Measurements from ENCODE around the gene SLC35D1.

The SLC35D1 gene

DNA sequence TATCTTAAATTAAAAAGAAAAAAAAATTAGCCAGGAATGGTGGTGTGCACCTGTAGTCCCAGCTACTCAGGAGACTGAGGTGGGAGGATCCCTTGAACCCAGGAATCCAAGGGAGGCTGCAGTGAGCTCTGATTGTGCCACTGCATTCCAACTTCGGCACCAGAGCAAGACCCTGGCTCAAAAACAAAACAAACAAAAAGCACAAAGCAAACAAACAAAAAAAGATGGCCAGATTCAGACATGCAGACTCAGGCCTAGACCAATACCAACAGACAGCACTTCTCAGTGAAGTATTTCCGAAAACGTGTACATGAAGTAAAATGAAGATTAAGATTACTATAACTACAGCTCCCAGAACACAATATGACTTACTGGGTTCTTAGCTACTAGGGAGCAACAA, 10.6 kb downstream of the SLC35D1 start:
- DNase-seq, result no peak

DNA sequence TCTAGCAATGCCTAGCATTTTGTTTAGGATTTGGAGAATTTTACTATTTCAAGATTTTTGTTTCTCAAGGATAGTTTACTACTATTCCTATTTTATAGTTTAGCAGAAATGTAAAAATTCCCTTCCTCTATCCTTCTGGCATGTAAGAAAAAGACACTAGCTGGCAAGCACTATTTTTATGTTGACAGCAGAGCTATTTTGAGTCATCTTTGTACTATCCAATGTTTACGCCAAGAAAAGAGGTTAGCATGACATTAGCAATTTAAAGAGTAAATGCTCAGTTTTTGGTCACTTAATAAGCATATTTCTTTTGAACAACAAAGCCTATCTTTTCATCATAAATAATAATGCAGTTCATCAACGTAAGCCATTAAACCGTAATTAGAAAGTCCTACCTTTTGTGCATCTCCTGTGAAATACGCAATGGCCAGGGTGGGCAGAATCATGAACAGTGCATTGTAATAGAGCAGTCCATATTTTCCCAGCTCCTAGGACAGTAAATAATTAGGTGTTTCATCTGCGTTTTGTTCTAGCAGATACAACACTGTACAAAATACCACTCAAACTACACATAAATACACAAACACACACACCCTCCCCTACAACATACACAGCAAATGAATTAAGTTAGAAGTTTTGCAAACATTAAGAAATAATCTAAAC, 12.0 kb downstream of the SLC35D1 start:
- DNase-seq, result no peak

DNA sequence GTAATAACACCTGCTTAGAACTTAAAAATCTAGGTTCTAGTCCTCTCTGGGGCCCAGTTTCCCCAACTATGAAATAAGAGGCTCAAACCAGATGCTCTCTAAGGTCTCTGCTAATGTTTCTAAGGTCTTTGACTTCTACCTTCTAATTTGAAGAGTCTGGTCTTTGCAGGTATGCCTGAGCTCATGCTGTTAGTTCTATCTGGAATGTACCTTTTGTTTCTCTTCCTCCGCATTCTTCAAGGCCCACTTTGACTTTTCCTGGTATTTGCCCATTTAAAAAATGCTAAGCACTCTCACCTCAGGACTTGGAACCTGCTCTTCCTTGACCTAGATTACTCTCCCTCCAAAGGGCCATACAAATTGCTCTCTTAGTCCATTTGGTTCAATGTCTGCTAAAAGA, 13.5 kb downstream of the SLC35D1 start:
- no peak for DNase-seq

DNA sequence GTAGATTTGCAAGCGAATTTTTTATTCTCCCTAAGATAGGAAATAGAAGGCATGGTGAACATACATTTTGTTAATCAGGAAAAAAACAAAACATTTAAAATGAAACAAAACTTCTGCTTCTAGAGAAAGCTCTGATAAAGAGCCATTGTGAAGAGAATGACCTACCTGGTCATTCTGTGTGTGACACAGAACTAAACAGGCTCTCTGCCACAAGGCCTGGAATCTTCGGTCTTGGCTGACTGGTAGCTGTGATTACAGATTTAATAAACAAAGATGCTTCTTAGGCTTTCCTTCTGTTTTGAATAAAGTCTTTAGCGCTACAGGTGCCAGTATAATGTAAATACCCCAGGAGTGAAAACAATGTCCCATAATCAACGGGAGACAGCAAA, 22.1 kb downstream of the SLC35D1 start:
- no peak for DNase-seq

DNA sequence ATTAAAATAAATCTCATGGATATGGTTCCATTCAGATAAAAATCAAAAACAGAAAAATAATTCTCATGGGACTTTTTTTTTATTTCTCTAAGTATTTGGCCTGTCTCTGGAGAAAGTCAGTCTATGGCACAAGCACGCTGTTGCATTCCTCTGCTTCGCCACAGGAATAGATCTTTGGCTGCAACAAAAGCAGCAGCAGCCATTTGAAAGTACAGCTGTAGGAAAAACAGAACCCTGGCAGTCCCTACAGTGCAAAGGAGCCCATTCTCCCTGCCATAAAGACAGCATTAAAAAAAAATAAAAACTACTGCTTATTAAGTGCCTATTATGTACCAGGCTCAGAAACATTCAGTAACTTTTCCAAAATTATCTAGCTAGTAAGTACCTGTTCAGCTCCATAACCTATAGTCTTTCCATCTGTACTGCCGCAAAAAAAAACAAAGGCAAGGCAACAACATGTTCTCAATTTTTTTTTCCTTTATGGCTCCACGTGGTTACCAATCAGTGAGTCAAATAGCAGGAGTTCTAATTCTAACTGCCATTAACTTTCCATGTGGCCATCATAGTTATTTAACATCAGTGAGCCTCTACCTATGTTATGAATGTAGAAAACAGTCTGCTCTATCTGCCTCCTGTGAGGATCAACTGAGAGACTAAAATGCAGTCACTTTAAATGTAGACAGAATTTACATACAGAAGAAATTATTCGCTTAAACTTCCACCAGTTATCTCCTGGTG, 22.7 kb downstream of the SLC35D1 start:
- DNase-seq, result no peak

DNA sequence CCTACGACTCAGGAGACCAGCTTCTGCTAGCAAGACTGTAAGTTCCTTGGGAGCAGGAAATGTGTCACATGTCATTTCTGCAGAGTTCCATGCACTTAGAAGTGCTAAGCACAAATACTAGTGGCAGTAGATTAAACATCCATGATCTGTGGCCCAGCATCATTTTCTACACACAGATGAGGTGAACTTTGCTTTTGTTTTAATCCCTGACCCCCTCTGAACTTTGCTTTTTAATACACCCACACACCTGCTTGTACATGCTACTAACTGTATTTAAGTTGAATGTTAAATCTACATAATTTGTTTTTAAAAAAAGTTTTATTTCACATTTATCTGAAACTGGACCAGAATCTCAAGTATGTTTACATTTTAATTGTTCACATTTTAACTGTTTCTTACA, 24.5 kb downstream of the SLC35D1 start:
- DNase-seq, result no peak

DNA sequence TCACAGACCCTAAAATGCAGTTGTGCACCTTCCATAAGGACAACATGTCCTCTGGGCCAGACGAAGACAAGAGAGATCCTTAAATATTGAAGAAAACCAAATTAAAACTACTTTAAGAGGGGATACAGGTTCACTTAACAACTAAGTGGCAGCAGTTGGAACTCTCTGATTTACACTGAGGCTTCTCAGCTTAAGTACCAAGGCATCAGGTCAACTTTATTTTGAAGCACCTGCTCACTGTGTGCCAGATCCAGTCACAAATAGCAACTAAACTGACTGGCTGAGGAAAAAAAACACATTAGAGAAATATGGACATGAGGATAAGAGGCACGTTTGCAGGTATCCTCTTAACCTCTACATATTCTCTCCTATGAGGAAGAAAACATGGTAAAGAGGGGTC, 33.2 kb downstream of the SLC35D1 start:
- DNase-seq, result no peak

DNA sequence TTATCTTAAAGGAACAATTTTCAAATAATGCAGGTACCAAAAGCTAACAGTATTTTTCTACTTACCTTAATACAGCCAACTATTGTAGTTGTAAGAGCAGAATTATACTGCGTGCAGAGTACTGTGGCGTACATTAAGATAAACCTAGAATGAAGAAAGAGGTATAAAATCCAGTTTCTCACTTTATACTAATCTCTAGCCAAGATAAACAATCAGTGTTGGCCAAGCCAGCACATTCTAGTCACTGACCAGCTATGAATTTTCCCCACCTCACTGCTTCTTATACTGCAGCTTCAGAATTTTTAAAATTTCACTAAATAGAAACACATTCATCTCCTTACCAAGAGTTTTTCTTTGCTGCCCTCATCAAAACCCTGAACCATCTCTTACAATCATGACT, 33.6 kb downstream of the SLC35D1 start:
- DNase-seq, result no peak

DNA sequence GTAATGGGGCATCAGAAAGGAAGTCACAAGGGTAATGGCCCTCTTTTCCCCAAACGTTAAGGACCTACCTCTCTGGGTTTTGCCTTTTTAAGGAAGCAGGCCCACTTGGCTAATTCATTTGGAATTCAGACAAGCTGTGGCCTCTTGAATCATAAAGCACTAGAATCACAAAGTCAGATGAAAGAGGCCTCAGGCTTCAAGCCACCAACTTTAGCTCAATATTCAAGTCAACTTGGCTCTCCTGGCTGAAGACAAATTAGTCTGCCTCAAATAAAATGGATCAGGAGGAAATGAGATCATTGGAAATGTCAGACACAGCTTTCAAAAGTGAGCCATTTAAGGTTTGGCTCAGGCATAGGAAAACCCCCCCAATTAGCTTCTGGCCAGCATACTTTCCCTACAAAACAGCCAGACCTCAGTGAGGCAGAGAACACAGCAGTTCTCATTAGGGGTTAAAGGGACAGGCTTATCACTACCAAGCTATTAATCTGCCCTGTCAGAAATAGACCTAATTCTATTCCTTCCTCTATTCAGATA, 34.3 kb downstream of the SLC35D1 start:
- DNase-seq, result peak; percentile 36

DNA sequence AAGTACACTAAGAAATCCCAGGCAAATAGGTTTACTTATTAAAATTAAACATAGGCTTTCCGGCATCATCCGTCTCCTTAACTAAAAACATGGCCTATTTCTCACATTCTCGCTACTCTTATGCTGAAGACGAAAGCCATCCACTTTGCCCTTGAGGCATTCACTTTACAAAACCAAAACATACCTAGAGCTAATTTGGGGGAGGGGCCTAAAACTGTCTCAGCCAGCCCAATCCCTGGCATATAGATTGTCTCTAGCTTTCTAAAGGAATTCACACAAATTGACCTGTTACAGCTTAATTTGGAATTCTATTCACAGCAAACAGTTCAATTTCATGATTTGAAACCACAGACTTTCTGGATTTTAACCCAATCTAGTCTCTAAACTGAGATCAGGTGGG, 34.8 kb downstream of the SLC35D1 start:
- DNase-seq, result no peak

DNA sequence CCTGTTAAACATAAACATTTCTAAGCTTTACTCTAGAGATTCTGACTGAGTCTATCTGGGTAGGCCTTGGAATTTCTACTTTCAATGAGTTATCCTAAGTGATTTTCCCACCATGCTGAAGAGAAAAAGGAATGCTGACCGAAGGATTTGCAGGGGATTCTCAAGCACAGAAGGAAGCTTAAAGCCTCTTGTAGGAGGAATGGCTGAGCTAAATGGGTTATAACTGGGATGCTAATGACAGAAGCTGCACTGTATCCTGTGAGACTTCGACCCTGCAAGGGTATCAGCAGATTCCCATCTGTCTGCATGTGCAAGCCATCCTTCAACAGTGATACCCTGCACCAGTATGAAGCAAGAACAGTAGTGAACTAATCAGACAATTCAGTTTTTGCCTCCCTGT, 35.4 kb downstream of the SLC35D1 start:
- no peak for DNase-seq

DNA sequence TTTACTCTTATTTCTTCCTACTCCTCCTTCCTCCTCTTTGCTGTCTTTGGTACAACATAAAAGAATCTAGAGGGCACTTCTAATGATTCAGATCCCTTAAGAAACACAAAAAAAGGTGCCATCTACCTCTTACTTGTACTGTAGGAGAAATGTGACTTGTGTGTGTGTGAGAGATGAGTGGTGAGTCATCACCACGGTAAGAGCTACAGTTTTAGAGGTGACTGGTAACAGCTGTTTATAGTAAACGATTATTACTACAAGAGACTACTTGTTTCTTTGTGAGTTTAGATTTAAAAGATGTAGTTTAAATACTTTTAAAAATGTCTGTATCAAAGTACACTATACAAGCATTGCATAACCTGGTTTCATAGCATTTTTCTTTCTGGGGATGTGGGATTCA, 40.4 kb downstream of the SLC35D1 start:
- DNase-seq, result no peak

DNA sequence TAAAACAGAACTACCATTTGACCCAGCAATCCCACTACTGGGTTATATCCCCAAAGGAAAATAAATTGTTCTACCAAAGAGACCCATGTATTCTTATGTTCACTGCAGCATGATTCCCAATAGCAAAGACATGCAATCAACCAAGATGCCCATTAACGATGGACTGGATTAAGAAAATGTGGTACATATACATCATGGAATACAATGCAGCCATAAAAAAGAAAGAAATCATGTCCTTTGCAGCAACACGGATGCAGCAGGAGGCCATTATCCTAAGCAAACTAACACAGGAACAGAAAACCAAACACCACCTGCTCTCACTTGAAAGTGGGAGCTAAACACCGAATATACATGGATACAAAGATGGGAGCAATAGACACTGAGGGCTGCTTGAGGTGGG, 44.2 kb downstream of the SLC35D1 start:
- no peak for DNase-seq

DNA sequence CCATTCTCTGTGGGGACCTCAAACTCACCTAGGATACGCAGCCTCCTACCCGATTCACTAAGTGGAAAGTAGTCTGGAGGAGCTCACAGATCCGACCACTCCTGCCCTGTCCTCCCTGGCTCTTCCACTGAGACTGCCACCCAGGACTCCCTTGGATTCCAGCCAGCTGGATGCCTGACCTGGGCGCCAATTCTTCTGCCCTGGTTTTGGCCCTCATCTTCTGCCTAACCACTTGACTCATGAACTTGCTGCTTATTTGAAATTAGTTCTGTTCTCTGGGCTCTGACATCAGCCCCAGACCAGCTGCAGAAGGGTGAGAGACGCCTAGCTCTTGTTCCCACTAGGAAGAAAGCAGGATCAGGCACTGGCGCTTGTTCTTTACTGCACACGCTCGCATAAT, 48.9 kb downstream of the SLC35D1 start:
- no peak for DNase-seq

DNA sequence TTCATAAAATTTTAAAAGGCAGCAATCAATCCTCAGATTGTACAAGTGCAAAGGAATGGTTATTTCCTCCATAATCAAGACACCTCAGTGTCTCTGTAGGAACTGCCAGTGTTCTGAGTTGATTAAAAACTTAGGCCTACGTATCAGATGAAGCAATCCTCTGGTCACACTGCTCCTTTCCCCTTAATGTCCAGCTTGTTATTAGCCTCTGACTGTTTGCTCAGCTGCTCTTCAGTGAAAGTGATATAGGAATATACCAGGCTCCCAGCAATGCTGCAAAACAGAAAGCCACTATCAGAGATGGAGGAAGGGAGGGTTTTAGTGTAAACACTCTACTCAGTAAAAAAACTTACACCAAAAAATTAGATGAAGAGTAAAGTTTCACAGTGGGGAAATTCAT, 49.8 kb downstream of the SLC35D1 start:
- DNase-seq, result no peak

DNA sequence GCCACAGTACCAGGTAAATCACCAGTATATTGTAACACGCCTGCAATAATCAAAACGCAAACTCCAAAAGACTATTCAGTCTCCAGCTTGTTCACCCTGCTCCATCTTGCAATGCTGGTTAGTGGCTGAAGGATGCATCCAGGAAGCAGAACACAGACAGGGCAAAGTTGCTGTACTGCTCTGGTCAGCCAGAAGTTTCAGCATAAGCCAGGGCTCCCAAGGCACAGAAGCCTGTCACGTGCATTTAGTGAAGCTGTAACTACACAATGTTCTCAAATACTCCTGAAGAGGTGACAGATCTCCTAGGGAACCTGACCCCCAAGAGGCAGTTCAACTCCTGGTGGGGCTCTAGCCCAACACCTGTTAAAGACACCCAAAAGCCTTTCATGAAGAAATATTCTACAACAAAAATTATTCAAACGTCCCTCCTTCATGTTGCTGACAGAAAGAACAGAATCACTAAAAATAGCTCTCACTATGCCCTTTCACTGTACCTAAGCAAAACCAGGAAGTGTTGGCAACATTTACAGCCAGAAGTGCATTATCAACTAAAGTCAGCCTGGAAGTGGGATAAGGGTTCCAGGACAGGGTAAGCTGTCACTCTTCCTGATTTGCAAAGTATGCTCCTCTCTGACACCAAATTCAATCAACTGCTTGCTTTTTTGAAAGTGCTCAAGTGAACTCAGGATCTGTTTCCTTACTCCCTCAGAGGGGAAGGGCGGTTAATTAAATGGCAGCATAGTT, 52.1 kb downstream of the SLC35D1 start:
- no peak for DNase-seq

DNA sequence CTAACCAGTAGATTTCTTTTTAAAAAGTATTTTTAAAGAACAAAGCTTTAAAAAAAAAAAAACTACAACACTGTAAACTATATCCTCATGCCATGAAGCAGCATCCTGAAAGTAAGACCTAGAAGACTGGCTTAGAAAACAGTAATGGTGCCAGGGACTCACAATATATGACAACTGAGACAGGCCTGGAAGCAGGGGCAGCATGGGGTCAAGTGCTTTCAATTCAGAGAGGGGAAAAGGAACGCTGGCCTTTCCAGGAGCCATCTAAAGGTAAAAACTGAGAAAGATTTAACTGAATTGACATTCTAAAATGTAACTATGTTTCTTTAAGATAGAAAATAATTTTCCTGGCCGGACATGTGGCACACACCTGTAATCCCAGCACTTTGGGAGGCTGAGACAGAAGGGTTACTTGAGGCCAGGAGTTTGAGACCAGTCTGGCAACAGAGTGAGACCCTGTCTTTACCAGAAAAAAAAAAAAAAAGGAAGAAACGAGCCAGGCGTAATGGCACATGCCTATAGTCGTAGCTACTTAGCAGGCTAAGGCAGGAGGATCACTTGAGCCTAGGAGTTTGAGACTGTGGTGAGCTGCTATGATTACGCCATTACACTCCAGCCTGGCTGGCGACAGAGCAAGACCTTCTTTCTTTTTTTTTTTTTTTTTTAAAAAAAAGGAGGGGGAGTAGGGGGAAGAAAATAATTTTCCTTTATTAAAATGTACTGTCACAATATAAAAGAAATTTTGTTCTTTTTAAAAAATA, 54.1 kb downstream of the SLC35D1 start:
- DNase-seq, result no peak

DNA sequence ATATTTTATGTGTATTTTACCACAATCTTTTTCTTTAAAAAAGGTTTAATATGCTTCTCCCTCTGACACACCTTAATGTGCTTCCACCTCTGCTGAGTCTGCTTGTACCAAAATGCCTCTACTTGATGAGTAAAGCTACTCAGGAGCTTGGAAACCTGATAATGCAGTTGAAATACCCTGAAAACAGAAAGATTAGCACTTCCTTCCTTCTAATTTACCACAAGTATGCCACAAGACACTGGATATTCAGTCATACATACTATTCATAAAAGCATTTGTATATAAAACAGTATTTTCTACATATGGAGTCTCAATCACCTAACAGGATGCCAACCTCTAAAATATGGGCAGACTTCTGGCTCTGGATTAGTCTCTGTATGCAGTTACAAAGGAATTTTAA, 55.0 kb downstream of the SLC35D1 start:
- DNase-seq, result no peak

DNA sequence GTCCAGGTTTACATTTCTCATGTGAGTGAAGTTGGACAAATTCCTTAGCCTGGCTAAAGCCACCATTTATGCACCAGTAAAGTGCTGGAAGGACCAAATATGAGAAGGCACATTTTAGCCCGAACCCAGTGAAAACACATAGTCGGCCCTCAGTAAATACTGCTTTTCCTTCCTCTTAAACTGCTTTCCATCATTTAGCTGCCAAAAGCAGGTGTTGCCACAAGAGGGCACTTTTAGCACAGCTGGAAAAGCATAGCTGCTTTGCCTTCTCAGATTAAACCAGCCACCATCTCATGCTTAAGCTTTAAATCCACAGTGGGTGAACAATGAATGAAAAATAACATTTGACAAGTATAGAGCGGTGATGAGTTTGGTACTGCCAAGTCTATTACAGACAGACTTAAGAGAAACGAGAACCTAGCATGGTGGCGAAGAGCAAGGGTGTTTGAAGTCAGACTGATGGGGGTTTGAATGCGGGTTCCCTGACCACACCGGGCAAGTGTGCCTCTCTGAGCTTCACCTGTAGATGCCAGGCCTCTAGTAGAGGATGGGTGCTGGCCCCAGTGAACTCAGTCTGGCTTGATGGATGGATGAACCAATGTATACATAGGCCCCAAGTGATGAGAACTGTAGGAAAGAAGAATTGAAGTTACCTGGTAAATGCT, 57.8 kb downstream of the SLC35D1 start:
- peak; percentile 36 for DNase-seq

DNA sequence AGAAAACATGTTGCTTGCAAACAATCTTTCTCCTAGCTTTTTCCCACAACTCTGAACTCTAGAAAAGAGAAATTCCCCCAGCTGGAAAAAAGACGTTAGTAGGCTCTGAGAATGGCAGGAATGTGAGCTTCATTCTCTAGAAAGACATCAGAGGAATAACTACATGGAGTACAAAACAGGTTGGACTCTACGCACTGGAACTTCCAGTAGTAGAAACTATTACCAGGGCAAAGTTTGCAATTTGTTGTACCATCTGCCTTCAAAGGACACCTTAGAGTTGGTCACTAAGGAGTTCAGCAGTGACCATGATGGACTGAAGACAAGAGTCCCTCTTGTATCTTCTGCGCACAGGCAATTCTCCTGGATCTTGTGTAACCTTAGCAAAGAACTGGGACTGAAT, 60.9 kb downstream of the SLC35D1 start:
- DNase-seq, result no peak

DNA sequence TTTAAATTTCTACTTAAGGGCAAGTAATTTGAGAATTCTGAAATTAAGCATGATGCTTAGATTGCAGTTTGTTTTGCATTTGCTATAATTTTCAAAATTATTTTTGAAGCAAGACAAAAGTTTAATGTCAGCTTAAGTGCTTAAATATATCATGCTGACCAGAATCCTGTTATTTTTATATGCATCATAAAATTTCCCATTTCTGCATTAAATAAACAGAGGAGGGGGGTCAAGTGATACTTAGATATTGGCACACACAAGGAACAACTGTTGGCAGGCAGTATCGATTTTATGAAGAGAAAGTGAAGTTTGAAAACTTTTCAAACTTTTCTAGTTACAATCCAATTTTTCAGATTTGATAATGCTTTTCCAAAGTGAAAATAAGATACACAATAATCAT, 68.1 kb downstream of the SLC35D1 start:
- DNase-seq, result no peak

DNA sequence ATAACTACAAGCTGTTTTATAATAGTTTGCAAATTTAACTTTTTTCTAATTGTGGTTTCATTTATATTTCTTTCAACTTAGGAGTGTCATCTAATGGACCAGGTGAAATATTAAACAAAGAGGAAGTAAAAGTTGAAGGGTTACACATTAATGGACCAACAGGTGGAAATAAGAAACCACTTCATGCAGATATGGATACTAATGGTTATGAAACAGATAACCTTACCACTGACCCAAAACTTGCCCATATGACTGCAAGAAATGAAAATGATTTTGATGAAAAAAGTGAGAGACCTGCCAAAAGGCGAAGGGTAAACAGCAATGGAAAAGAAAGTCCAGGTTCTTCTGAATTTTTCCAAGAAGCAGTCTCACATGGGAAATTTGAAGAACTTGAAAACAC, 69.5 kb downstream of the SLC35D1 start:
- DNase-seq, result no peak

All from NCI-H446 treated with DMSO at 0.1 percent for 48 hours (cell line).